Suprapubic skin (tissue), 3 donors: ENCODE measurements around the gene AHSA1.

Source experiments
- CTCF ChIP-seq, 2 donors: fragments of 200-600 bp in 1 of 2; fragments of 450-650 bp in 1 of 2; sonication (generic) in 1 of 2; IDR thresholded peaks; one replicate each; pipeline ENCODE4 v1.5.1; 2016 to 2019; ENCODE audit warnings: antibody characterized with exemption in 2 of 2, mild to moderate bottlenecking in 1 of 2, moderate library complexity in 1 of 2
- POLR2A ChIP-seq, 2 donors: fragments of 450-650 bp; IDR thresholded peaks; one replicate each; pipeline ENCODE4 v1.6.1; 2017; ENCODE audit warnings: antibody characterized with exemption in 2 of 2, mild to moderate bottlenecking in 2 of 2, moderate library complexity in 2 of 2

GRCh38 chr14:77438596-77438995 is 19.3 kb upstream of the AHSA1 start:
- no peak for TF ChIP-seq CTCF (IDR thresholded peaks at IDR 0.05)
- no peak for TF ChIP-seq POLR2A (IDR thresholded peaks at IDR 0.05)
